HEK293 (cell line): ENCODE data around the gene OSBPL1A.

Experiments used
- KLF7 ChIP-seq: fragments of 450-650 bp; formaldehyde crosslinking; IDR thresholded peaks from 2 replicates; pipeline ENCODE4 v1.5.1; 2016; ENCODE audit warnings: missing biosample characterization, missing genetic modification characterization, borderline replicate concordance
- MZF1 ChIP-seq: fragments of 450-650 bp; formaldehyde crosslinking; IDR thresholded peaks from 2 replicates; pipeline ENCODE4 v1.5.1; 2017; ENCODE audit warnings: missing biosample characterization, missing genetic modification characterization, borderline replicate concordance
- ZBTB21 ChIP-seq: fragments of 450-650 bp; formaldehyde crosslinking; IDR thresholded peaks from 2 replicates; pipeline ENCODE4 v1.5.1; 2017; ENCODE audit warnings: missing biosample characterization, missing genetic modification characterization
- ZBTB49 ChIP-seq: fragments of 450-650 bp; formaldehyde crosslinking; IDR thresholded peaks from 2 replicates; pipeline ENCODE4 v1.5.1; 2016; ENCODE audit warnings: missing biosample characterization, missing genetic modification characterization, low read depth
- ZNF114 ChIP-seq: fragments of 450-650 bp; formaldehyde crosslinking; IDR thresholded peaks from 2 replicates; pipeline ENCODE4 v1.5.0; 2017; ENCODE audit warnings: missing biosample characterization, missing genetic modification characterization
- ZNF169 ChIP-seq: fragments of 450-650 bp; formaldehyde crosslinking; IDR thresholded peaks from 2 replicates; pipeline ENCODE4 v1.5.1; 2016; ENCODE audit warnings: missing biosample characterization, missing genetic modification characterization
- ZNF184 ChIP-seq: fragments of 450-650 bp; IDR thresholded peaks from 2 replicates; pipeline ENCODE4 v1.5.1; 2018; ENCODE audit warnings: missing biosample characterization, mild to moderate bottlenecking, missing genetic modification characterization
- ZNF501 ChIP-seq: fragments of 450-650 bp; formaldehyde crosslinking; IDR thresholded peaks from 2 replicates; pipeline ENCODE4 v1.5.1; 2016; ENCODE audit warnings: missing biosample characterization, missing genetic modification characterization
- ZNF585B ChIP-seq: fragments of 450-650 bp; formaldehyde crosslinking; IDR thresholded peaks from 2 replicates; pipeline ENCODE4 v1.5.1; 2016; ENCODE audit warnings: missing biosample characterization, missing genetic modification characterization
- ZNF624 ChIP-seq: fragments of 450-650 bp; formaldehyde crosslinking; IDR thresholded peaks from 2 replicates; pipeline ENCODE4 v1.5.1; 2017; ENCODE audit warnings: missing biosample characterization, missing genetic modification characterization
- ZNF777 ChIP-seq: fragments of 450-650 bp; formaldehyde crosslinking; IDR thresholded peaks from 2 replicates; pipeline ENCODE4 v1.5.1; 2017; ENCODE audit warnings: missing biosample characterization, missing genetic modification characterization, borderline replicate concordance
- TF ChIP-seq, protein P1 (sequence below): fragments of 450-650 bp; formaldehyde crosslinking; IDR thresholded peaks from 2 replicates; pipeline ENCODE4 v1.5.1; 2016; ENCODE audit warnings: missing biosample characterization, missing genetic modification characterization
- TF ChIP-seq, protein P2 (sequence below): fragments of 450-650 bp; formaldehyde crosslinking; IDR thresholded peaks from 2 replicates; pipeline ENCODE4 v1.5.1; 2016; ENCODE audit warnings: missing biosample characterization, missing genetic modification characterization

GRCh38 chr18:24413148-24413547 is 15.5 kb upstream of the OSBPL1A start:
- TF ChIP-seq, protein P1, sequence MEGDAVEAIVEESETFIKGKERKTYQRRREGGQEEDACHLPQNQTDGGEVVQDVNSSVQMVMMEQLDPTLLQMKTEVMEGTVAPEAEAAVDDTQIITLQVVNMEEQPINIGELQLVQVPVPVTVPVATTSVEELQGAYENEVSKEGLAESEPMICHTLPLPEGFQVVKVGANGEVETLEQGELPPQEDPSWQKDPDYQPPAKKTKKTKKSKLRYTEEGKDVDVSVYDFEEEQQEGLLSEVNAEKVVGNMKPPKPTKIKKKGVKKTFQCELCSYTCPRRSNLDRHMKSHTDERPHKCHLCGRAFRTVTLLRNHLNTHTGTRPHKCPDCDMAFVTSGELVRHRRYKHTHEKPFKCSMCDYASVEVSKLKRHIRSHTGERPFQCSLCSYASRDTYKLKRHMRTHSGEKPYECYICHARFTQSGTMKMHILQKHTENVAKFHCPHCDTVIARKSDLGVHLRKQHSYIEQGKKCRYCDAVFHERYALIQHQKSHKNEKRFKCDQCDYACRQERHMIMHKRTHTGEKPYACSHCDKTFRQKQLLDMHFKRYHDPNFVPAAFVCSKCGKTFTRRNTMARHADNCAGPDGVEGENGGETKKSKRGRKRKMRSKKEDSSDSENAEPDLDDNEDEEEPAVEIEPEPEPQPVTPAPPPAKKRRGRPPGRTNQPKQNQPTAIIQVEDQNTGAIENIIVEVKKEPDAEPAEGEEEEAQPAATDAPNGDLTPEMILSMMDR (tag by site-specific recombination): peak; percentile 38; the same call in 1 of the 2 replicates
- TF ChIP-seq ZNF777 (tag by site-specific recombination) (no peak), KLF7 (tag by site-specific recombination) (no peak), MZF1 (tag by site-specific recombination) (no peak), ZBTB21 (no peak), ZNF184 (tag by site-specific recombination) (no peak), ZNF169 (tag by site-specific recombination) (no peak), ZNF585B (no peak), ZNF114 (tag by site-specific recombination) (no peak), ZNF501 (tag by site-specific recombination) (no peak), ZBTB49 (tag by site-specific recombination) (no peak), ZNF624 (no peak)
- TF ChIP-seq, protein P2, sequence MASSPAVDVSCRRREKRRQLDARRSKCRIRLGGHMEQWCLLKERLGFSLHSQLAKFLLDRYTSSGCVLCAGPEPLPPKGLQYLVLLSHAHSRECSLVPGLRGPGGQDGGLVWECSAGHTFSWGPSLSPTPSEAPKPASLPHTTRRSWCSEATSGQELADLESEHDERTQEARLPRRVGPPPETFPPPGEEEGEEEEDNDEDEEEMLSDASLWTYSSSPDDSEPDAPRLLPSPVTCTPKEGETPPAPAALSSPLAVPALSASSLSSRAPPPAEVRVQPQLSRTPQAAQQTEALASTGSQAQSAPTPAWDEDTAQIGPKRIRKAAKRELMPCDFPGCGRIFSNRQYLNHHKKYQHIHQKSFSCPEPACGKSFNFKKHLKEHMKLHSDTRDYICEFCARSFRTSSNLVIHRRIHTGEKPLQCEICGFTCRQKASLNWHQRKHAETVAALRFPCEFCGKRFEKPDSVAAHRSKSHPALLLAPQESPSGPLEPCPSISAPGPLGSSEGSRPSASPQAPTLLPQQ (tag by site-specific recombination): no peak
